Liver (tissue), 3 donors: Measurements from ENCODE around the gene LCE4A.

Experiments
- CTCF ChIP-seq: fragments of 150-350 bp; IDR thresholded peaks from 2 replicates; pipeline ENCODE4 v1.5.1; 2017; ENCODE audit warnings: improper control_type of control experiment, low read depth, low read length; ENCODE audit not compliant: missing input control
- EGR1 ChIP-seq, 2 donors: IDR thresholded peaks; 2 replicates each; pipeline ENCODE4 v1.6.1; 2016 to 2018; ENCODE audit warnings: antibody characterized with exemption in 2 of 2, low read depth in 2 of 2
- FOXA1 ChIP-seq: IDR thresholded peaks from 2 replicates; pipeline ENCODE4 v1.6.1; 2016; ENCODE audit warnings: antibody characterized with exemption
- RAD21 ChIP-seq, 2 donors: IDR thresholded peaks; 2 replicates each; pipeline ENCODE4 v1.6.1; 2016; ENCODE audit warnings: antibody characterized with exemption in 2 of 2, mild to moderate bottlenecking in 2 of 2
- REST ChIP-seq: IDR thresholded peaks from 2 replicates; pipeline ENCODE4 v1.6.1; 2016; ENCODE audit warnings: antibody characterized with exemption, mild to moderate bottlenecking
- RXRA ChIP-seq, 2 donors: IDR thresholded peaks; 2 replicates each; pipeline ENCODE4 v1.6.1; 2017 to 2018; ENCODE audit warnings: antibody characterized with exemption in 2 of 2, mild to moderate bottlenecking in 1 of 2
- TAF1 ChIP-seq: conservative IDR thresholded peaks from 2 replicates; pipeline ENCODE4 v1.6.1; 2016; ENCODE audit warnings: antibody characterized with exemption, mild to moderate bottlenecking
- YY1 ChIP-seq: IDR thresholded peaks from 2 replicates; pipeline ENCODE4 v1.6.1; 2016; ENCODE audit warnings: antibody characterized with exemption, mild to moderate bottlenecking
- donor health status: healthy.
- donor health status: healthy.

GRCh38 chr1:152753586-152753985 lies 45.6 kb downstream of the LCE4A start:
- TF ChIP-seq CTCF, result no peak
- no peak for TF ChIP-seq RAD21 (IDR thresholded peaks at IDR 0.05)
- no peak for TF ChIP-seq RXRA (IDR thresholded peaks at IDR 0.05)
- TF ChIP-seq YY1, result no peak
- TF ChIP-seq TAF1, result no peak
- no peak for TF ChIP-seq FOXA1
- no peak for TF ChIP-seq EGR1 (IDR thresholded peaks at IDR 0.05; ENCODE audit: low read depth in 2 of 2)
- no peak for TF ChIP-seq REST
